GM21423 (cell line): ENCODE data around the gene TGFBI.
"Not testable (repeated sequence)": the region's sequence is repeated elsewhere in the genome, so short reads cannot be mapped to it uniquely, and the experiment has no call there.

Source experiments
- ATAC-seq: cut with Tn5 transposase; IDR thresholded peaks from one replicate; pipeline ENCODE4 v1.9.1; 2021; ENCODE audit warnings: mild to moderate bottlenecking, moderate library complexity; ENCODE audit not compliant: unreplicated experiment

TGFBI gene

DNA sequence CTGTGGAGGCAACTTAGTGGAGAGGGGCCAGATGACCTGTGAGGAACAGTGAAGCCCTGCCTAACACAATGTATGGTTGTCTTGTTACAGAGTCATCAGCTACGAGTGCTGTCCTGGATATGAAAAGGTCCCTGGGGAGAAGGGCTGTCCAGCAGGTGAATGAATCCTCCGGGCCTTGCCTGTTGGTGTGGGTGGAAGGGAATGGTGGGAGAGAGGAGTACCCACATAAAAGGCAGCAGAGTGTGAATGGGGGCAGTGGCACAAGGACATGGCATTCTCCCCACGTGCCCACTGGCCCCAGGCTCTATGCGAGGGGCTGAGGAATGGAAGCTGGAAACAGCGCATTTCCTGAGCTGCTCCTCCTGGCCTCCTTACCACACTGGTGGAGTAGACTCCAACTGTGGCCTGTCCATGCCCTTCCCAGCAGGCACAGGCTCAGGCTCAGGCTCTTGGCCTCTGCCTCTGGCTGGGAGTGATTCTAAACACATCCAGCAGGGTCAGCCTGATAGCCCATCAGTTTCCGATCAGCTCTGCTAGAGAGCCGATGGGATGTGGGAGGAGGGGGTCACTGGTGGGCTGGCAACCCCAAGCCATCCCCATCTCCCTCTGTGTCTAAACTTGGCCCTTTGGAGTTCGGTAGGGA lies 15.3 kb downstream of the TGFBI start:
- ATAC-seq: no peak

DNA sequence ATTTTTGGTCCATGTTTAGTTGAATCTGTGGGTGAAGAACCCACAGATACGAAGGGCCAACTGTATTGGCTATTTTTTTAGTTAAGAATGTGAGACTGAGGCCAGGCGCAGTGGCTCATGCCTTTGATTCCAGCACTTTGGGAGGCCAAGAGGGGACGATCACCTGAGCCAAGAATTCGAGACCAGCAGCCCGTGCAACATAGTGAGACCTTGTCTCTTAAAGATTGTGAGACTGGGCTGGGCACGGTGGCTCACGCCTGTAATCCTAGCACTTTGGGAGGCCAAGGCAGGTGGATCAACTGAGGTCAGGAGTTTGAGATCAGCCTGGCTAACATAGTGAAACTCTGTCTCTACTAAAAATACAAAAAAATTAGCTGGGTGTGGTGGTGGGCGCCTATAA lies 16.2 kb downstream of the TGFBI start:
- ATAC-seq: not testable (repeated sequence)

DNA sequence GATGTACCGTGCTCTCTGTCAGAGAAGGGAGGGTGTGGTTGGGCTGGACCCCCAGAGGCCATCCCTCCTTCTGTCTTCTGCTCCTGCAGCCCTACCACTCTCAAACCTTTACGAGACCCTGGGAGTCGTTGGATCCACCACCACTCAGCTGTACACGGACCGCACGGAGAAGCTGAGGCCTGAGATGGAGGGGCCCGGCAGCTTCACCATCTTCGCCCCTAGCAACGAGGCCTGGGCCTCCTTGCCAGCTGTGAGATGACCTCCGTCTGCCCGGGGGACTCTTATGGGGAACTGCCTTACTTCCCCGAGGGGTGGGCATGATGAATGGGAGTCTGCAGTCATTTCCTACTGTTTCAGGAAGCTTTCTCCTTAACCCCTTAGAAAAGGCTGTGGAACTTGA lies 17.5 kb downstream of the TGFBI start:
- ATAC-seq: no peak

DNA sequence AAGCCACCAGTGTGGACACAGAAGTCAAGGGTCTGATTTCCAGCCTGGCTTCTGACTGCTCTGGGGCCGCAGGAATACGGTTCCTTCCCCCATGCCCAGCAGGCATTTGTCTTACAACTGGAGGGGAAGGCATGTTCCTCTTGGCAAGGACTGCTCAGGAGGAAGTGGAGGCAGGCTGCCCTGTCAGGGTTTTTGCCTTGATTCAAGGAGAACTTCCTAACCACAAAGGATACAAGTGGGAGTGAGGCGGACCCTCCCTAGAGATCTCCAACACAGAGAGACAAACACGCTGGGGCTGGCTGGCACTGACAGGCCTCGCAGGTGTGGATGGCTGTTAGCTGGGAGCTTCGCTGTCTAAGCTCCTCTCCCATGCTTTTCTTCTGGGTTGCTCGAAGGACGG lies 19.1 kb downstream of the TGFBI start:
- ATAC-seq: no peak

DNA sequence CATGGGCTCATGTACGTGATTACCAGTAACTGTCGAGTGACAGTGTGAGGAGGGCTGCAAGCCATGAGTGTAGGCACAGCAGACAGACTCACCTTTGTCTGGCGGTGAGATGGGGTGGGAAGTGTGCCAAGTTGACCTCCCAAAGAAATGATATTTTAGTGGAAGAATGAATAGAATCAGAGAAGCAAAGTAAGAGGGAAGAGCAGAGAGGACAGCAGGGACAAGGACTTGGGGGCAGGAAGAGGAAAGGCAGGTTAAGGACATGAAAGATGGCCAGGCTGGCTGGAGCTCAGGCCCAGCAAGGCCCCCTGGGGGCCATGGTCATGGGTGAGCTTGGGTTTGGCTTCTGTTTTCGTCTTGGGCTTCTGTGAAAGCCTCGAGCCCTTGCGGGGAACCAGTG lies 20.2 kb downstream of the TGFBI start:
- no peak for ATAC-seq

DNA sequence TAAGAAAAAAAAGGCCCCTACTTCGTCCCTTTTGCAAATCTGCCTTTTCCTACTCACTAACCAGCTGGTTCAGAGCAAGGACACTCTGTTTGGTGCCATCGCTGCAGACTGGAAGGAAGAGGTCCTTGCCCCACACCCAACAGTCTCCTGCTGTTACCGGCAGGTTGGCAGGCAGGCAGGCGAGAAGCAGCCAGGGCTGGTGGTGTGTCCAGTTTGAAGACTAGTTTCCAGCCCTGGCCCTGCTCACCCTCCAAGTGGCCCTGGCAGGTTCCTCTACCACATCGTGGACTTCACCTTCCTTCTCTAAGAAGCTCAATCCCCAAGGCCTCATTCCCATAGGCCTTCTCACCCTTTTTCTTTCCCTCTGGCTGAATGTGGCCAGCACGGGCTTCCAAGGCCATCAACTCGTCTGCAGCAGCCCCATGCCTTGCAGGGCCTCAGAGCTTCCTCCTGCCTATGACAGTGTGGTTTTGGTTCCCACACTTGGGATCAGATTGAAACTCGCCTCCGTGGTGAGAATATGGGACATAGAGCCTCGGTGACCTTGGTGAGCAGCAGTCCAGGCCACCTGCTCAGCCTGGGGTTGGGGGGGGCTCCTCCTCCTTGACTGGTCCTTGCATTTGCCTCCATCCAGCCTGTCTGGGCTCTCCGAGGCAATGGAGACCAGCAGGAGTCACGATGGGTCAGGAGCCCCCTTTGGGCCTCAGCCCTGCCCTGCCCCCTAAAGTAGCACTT lies 22.9 kb downstream of the TGFBI start:
- no peak for ATAC-seq

DNA sequence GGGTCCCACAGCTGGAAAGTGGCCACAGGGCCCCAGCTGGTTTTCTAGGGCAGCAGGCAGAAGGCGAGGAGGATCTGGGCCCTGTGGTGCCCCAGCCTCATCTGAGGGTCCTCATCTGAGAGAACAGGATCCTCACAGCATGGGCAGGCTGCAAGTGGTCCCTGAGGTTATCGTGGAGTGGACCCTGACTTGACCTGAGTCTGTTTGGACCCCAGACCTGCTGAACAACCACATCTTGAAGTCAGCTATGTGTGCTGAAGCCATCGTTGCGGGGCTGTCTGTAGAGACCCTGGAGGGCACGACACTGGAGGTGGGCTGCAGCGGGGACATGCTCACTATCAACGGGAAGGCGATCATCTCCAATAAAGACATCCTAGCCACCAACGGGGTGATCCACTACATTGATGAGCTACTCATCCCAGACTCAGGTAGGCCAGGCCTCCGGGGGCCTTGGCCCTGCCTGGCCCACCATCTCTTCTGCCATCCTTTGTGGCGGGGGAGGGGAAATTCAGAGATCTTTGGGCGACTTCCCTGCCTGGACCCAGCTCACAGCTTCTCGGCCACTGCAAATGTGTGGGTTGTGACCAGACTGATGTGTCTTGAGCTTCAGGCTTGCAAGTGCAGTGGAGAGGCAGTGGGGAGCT lies 24.0 kb downstream of the TGFBI start:
- ATAC-seq: no peak

DNA sequence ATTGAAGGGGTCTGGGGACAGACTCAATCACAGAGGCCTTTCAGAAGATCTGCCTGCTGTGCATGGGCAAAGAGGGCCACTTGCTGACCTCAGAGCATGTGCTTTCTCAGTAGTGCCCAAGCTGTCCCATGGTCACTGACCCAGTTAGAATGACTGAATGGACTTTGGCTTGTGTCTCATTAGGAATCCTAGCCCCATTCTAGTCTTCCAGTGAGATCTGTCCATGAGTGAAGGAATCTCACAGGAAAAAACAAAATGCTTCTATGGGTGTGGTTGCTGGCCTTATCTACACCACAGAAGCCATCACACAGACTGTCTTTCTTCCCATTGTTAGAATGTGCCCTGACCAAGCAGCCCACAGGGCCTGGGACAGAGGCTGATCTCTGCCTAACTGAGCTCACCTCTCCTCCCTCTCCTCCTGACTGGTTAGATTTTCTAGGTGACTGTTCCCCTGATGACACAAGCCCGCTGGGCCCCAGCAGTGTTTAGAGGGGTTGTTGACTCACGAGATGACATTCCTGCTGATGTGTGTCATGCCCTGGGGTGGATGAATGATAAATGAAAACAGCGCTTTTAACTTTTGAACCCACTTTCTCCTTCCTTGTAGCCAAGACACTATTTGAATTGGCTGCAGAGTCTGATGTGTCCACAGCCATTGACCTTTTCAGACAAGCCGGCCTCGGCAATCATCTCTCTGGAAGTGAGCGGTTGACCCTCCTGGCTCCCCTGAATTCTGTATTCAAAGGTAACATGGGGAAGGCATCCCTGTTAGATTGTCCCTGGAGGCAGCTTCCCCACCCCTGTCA lies 24.8 kb downstream of the TGFBI start:
- no peak for ATAC-seq

DNA sequence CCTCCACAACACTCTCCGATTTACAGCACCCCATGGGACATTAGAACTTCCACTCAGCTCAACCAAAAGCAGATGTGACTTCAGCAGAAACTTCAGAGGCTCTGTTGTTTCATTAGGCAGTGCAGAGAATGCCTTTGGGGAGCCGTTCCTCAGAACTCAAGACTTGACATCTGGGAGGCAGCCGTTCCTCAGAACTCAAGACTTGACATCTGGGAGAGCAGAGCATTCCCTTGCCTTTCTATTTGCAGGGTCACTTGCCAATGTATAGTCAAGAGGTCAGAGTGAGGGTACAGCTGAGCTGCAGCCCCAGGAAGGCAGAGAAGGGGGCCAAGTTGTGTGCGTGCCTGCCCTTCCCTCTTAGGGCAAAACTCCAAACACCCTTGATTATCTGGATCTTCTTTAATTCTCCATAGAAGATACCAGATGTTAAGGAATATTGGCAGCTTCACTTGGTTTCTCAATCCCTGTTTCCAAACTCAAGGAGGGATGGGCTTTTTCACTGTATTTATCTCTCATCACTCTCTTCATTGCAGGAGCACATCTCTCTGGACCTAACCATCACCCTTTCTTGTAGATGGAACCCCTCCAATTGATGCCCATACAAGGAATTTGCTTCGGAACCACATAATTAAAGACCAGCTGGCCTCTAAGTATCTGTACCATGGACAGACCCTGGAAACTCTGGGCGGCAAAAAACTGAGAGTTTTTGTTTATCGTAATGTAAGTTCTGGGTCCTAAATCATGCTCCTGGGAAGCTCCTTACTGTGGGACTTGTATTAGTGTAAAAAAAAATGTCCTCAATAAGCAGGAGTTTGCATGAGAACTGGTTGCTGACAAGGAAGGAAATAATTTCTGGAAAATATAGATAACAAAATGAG lies 25.6 kb downstream of the TGFBI start:
- no peak for ATAC-seq

DNA sequence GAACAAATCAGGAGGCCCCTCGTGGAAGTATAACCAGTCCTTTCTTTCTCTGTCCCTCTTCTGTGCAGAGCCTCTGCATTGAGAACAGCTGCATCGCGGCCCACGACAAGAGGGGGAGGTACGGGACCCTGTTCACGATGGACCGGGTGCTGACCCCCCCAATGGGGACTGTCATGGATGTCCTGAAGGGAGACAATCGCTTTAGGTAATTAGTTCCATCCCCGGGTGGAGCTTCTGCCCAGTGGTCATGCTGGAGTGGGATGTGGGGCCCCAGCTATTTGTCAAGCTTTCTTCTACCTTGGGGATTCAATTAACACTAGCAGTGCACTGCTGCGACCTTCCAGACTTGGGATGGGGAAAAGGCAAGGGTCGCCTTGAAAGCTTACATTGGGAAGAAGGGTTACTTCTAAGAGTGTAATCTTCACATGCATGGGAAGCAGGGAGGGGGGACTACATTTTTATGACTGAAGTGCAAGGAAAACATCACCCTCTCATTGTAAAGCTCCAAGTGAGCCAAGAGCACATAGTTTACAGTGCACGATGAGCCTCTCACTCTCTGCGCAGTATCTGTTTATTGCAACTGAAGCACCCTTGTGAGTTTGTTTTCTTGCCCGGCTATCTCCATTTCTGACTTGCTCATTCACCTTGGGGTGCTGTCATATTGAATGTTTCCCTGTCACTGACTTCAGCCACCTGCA lies 27.0 kb downstream of the TGFBI start:
- no peak for ATAC-seq

DNA sequence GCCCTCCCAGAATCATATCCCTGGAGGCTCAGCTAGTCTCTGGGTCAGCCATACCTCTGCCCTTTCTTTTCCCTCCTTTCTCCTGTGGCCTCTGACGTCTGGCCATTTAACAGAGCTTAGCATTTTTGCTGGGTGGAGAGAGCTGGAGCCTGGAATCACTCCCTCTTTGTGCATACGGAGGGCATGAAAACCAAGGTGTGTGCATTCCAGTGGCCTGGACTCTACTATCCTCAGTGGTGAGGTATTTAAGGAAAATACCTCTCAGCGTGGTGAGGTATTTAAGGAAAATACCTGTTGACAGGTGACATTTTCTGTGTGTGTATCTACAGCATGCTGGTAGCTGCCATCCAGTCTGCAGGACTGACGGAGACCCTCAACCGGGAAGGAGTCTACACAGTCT lies 27.5 kb downstream of the TGFBI start:
- ATAC-seq: no peak

DNA sequence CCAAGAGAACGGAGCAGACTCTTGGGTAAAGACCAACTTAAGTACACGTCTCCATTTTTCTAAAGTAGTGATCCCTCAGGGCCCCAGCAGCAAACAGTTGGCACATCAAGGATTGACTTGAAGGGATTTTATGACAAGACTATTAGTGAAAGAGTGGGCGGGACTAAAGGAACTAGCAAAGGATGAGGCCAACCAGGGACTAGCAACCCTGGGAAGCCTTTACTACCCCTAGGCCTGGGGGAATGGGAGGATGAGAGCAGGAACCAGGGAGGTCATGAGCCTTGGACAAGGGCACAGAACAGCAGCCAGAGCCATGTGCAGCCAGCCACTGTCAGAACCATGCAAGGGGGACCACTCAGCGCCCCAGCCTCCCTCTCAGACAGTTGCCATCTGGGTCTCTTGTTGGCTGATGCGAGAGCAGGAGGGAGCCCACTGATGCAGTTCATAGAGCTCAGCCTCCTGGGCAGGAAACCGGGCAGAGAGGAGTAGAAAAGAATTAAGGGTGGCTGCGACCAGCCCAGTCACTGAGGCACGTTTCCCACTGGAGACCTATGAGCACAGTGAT lies 28.1 kb downstream of the TGFBI start:
- ATAC-seq: no peak

DNA sequence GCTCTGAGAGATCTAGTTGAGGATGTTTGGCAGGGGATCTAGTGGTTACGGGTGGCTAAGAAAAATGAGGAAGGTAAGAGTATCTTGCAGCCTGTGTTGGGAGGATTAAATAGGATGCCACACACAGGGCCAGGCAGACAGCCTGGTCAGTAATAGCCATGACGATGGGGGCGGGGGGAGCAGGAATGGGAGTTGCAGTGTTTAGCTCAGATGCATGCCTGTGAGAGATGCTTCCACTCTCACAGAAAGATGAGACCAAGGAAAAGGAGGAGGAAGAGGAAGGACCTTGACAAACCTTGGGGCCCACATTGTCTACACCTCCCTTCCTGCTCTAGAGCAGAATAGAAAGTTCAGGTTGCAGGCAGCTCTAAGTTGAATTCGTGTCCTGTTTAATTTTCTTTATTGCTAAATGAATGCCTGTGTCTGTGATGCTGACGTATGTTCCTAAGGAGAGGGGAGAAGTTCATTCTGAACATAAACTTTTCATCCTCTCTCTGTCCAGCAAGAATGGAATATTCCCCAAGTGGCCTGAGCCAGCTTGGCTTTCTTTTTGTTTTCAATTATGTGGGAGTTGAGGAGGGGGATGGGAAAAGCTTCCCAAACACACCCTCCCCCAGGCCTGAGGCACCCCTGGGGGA lies 28.7 kb downstream of the TGFBI start:
- ATAC-seq: no peak

DNA sequence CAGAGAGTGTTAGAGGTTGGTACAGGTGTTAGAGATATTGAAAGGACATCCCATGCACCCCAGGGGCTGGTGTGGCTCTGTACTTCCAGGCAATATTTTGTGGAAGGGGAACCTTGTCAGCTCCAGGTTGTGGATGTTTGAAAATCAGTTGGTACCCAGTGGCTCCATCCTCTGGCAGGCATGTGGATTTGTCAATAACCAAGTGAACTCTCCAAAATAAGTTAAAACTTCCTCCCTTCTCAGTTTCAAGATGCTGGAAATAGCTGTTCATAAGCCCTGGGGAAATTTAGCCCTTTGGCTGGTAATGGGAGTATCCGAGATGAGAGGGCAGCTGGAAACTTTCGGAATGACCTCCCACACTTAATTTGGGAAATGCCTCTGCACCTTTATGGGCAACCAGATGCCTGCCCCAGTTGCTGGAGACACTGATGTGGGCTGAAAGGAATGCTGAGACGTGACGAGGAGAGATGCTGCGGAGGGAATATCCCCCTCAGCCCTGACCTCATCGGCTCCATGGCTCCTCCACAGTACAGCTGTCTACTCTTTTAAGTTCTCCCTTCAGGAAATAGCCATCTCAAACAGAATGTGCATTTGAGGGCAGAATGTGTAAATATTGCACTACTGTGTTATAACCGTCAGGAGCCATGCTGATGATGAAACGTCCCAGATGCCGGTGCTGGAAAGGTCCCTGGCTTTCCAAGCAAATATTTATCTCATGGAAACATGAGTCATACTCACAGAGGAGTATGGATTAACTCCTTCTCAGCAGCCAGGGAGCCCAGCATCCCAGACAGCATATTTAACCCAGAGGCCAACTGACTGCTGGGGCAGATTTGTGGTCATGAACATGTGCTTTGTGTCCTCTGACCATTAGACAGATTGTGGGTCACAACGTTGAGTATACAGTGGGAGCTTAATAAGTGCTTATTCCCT lies 29.5 kb downstream of the TGFBI start:
- ATAC-seq: no peak

DNA sequence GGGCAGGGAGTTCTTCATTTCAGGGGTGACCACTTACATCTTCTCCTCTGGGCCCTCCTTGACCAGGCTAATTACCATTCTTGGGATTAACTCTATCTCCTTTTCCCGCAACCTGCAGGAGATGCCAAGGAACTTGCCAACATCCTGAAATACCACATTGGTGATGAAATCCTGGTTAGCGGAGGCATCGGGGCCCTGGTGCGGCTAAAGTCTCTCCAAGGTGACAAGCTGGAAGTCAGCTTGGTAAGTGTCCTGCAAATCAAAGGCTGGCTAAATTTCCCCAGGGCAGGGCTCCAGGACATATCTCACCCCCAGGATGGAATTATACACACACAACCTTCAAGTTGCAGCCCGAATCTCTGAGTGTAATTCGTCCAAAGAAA lies 30.2 kb downstream of the TGFBI start:
- no peak for ATAC-seq

DNA sequence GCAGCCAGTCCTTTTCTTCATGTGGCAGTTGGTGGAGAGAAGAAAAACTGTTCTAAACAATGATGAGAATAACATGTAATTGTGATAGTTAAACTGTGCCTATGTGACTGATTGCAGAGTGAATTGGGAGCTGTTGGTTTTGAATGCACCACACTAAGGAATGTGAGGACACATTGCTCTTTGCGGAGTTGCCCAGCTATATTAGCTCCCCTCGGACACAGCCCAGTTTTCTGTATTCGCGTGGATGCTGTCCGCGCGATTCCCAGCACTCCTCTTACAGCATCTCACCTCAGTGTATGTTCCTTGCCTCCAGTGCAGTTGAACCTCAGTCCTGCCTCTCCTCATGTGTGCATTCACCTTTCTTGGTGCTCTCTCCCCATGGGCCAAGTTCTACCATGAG lies 32.2 kb downstream of the TGFBI start:
- ATAC-seq: no peak

DNA sequence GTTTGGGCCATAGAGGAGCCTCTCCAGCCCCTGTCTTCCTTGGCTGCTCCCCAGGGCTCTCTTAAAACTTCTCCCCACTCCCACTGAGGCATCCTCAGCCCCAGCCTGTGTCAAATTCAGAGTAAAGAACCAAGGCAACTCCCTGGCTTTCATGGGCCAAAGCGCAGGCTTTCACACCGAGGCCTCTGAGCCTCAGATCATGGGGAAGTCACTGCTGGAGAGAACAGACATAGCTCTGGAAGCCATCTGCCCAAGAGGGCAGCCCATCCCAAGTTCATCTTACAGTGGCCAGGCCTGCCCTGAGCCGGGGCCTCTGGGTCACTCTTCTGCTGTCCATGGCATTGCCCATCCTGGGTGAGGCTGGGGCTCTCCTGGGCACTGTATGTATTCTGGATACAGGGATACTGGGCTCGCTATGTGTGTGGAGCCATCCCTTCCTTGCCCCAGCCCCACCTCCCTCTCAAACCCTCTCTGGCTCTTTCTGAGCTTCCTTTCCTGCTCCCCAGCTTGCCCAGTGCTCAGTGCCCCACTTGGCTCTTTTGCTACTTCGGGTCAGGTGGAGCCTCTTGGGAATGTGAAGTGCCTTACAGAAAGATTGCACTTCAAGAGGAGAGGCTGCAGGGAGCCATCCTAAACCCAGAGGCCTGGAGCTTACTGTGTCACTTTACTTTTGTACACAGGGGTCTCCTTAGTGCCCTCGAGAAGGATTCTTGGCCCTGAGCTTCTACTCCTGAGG lies 33.0 kb downstream of the TGFBI start:
- no peak for ATAC-seq
